AG04449 (cell line): Measurements from ENCODE around the gene CACNG6.

Experiments
- CTCF ChIA-PET: fragments of 350-600 bp; formaldehyde crosslinking; extraction: SDS; loops from one replicate; lab custom pipeline; 2021; ENCODE audit warnings: antibody characterized with exemption; lab: Yijun Ruan, JAX
- POLR2A ChIA-PET: fragments of 400-600, 350-600 bp; formaldehyde crosslinking; extraction: SDS; loops from one replicate; lab custom pipeline; 2020; ENCODE audit warnings: antibody characterized with exemption, inconsistent platforms; lab: Yijun Ruan, JAX
- DNase-seq: peaks from one replicate; pipeline ENCODE4 v3.0.0-alpha.2; 2010; ENCODE audit warnings: low read depth, low spot score
- H3K4me3 ChIP-seq: 2 replicates; pipeline ENCODE4 v1.5.1; 2011; ENCODE audit warnings: low read depth, mild to moderate bottlenecking, control low read depth, low read length
- TF ChIP-seq, protein P1 (sequence below): IDR thresholded peaks from one replicate; pipeline ENCODE4 v1.5.1; 2011; ENCODE audit warnings: mild to moderate bottlenecking, moderate library complexity, low read length, control low read depth, inconsistent platforms; ENCODE audit not compliant: insufficient read depth; ENCODE audit errors: missing control alignments

Gene CACNG6

DNA sequence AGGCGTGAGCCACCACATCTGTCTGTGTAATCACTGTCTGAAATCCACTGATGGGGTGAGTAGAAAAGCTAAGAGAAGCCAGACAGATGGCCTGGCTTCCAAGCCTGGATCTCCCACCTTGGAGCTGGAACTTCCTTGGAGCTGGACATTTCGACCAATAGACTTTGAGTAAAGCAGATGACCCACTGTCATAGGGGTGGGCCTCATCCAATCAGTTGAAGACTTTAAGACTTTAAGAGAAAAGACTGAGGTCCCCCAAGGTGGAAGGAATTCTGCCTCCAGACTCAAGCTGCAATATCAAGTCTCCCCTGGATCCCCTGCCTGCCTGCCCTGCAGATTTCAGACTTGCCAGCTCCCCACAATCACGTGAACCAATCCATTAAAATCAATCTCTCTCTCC lies 51.6 kb downstream of the CACNG6 start:
- CTCF ChIA-PET, result interaction anchor here (0.8 to 2.4 kb wide), 6 partner anchors 11 to 250 kb away, joined by 3 to 9 read pairs (median 6); no protein-coding TSS in a partner anchor
- POLR2A ChIA-PET, result no interaction called here
- DNase-seq, result no peak
- TF ChIP-seq, protein P1, sequence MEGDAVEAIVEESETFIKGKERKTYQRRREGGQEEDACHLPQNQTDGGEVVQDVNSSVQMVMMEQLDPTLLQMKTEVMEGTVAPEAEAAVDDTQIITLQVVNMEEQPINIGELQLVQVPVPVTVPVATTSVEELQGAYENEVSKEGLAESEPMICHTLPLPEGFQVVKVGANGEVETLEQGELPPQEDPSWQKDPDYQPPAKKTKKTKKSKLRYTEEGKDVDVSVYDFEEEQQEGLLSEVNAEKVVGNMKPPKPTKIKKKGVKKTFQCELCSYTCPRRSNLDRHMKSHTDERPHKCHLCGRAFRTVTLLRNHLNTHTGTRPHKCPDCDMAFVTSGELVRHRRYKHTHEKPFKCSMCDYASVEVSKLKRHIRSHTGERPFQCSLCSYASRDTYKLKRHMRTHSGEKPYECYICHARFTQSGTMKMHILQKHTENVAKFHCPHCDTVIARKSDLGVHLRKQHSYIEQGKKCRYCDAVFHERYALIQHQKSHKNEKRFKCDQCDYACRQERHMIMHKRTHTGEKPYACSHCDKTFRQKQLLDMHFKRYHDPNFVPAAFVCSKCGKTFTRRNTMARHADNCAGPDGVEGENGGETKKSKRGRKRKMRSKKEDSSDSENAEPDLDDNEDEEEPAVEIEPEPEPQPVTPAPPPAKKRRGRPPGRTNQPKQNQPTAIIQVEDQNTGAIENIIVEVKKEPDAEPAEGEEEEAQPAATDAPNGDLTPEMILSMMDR, result no peak
- H3K4me3 ChIP-seq, result no peak overlapping the region

DNA sequence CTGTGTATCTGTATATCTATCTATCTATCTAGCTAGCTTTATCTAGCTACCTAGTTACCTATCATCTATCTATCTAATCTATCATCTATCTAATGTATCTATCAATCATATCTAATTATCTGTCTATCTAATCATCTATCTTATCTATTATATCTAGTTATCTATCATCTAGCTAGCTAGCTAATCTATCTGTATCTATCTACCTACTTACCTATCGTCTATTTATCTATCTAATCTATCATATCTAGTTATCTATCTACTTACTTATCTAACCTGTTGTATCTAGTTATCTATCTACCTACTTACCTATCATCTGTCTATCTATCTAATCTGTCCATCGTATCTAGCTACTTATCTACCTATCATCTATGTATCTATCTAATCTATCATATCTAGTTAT lies 54.3 kb downstream of the CACNG6 start:
- POLR2A ChIA-PET, result no interaction called here
- TF ChIP-seq, protein P1, result no peak
- H3K4me3 ChIP-seq, result no peak overlapping the region
- CTCF ChIA-PET, result no interaction called here
- no peak for DNase-seq

DNA sequence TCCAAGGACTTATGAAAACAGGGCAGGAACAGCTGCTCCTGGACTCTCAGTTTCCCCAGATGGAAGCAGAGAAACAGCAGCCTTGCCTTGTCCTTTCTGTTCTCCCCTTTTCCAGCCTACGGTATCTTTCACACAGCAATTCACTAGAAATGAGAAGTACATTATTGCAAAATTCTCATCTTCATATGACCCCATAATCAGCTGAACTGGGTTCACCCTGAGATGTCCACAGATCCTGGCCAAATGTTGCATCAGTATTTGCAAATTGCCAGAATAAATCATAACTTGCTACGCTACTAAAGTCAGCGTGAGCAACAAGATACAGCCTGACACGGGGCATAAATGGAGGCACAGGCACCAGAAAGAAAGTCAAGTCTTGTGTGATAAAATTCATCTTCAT lies 56.2 kb downstream of the CACNG6 start:
- H3K4me3 ChIP-seq, result no peak overlapping the region
- ChIA-PET POLR2A (no interaction called here), CTCF (interaction anchor here (1.0 kb wide), 1 partner anchor 24 kb away, joined by 4 read pairs; no protein-coding TSS in a partner anchor)
- no peak for DNase-seq
- TF ChIP-seq, protein P1, result no peak
